ENCODE results near the gene ITGB4.
A peak's percentile ranks its signal among the peaks of the same experiment; 100 is the strongest.

The ITGB4 gene

DNA sequence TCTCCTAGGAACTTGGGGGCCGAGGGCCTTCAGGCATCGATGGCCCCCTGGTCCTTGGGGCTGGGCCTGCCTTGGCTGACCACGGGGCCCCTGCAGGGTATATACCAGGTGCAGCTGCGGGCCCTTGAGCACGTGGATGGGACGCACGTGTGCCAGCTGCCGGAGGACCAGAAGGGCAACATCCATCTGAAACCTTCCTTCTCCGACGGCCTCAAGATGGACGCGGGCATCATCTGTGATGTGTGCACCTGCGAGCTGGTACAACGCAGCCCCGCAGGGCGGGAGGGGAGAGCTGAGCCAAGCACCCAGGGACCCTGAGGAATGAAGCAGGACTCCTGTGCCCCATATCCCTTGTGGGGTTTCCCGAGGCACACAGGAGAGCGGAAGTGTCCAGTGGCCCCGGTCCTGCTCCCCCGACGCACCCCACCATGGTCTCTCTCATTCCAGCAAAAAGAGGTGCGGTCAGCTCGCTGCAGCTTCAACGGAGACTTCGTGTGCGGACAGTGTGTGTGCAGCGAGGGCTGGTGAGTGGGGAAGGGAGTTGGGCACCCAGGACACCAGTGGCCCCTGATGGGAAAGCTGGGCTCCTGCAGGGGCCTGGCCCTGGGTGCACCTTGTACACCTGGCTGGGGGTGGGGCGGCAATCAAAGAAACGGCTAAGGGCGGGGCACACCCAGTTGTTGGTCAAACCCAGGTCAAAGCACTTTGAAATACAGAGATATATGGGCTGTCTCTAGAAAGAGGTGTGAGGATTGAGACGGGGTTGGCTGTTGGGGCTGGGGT, 10.6 kb downstream of the ITGB4 start:
- DNase-seq (ENCODE audit: low spot score) = no peak

- DNase-seq (ENCODE audit: low spot score) = no peak
These were observed 12.2 kb downstream of the ITGB4 start for GRCh38 chr17:75733471-75733870.

GRCh38 chr17:75734674-75735294, 13.5 kb downstream of the ITGB4 start:
- DNase-seq (ENCODE audit: low spot score) = no peak

DNA sequence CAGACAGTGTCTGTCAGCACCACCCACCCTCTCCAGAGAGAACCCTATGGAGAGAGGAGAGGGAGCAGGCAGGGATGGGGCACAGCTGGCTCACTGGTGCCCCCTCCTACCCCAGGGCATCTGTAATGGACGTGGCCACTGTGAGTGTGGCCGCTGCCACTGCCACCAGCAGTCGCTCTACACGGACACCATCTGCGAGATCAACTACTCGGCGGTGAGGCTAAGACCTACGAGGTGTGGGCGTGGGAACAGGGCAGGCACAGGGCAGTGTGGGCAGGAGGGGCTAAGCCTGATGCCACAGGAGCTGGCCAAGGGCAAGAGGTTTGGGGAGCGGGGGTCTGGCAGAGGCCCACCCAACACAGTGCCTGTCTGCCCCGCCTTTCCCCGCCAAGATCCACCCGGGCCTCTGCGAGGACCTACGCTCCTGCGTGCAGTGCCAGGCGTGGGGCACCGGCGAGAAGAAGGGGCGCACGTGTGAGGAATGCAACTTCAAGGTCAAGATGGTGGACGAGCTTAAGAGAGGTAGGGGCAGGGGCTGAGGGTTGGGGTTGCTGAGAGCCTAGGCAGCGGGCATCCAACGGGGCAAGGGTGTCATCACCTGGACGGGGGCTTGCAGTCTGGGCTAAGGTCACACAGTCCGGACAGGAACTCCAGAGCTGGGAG, 15.0 kb downstream of the ITGB4 start:
- DNase-seq (ENCODE audit: low spot score) = no peak

- DNase-seq (ENCODE audit: low spot score) = no peak
These were observed 16.1 kb downstream of the ITGB4 start for GRCh38 chr17:75737133-75737962.

DNA sequence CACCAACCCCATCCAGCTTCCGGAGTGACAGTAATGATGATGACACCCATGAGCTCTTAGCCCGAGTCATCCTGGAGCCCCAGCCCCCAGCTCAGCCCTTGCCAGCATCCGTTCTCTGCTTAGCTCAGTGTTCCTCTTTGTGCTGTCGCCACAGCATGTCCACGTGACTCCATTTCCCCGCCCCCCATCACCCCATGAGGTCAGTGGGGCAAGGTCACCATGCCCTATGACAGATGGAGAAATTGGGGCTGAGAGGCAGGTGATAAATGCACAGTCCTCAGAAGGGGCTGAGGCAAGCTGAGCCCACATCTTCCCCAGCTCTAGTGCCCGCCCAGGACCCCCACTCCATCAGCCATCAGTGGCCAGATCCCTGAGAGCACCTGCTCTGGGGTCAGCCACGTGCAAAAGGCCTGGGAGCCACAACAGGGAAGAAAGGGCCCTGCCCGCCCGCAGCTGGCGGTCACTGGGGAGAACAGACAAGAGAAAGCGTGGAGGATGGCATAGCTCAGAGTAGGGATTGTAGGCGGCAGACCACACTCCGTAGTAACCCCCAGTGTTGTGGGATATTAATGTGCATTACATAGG, 17.1 kb downstream of the ITGB4 start:
- peak; percentile 43 for DNase-seq (ENCODE audit: low spot score)

- DNase-seq (ENCODE audit: low spot score) = no peak
These were observed 17.9 kb downstream of the ITGB4 start for GRCh38 chr17:75739174-75739573.

GRCh38 chr17:75739801-75740200, 18.5 kb downstream of the ITGB4 start:
- no peak for DNase-seq (ENCODE audit: low spot score)

DNA sequence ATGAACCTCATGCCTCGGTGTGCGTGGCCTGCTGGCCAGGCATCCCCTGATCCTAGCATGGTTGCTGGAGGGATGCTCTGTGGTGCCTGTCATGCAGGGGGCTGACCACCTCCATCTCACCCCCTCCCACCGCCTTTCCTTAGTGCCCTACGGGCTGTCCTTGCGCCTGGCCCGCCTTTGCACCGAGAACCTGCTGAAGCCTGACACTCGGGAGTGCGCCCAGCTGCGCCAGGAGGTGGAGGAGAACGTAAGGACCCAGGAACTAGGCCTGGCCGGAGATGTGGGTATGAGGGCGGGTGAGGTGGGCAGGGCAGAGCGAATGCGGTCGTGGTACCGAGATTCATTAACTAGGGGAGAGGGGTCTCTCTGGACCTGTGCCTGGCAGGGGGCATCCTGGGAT, 19.0 kb downstream of the ITGB4 start:
- no peak for DNase-seq (ENCODE audit: low spot score)

GRCh38 chr17:75740631-75741077, 19.4 kb downstream of the ITGB4 start:
- no peak for DNase-seq (ENCODE audit: low spot score)

DNA sequence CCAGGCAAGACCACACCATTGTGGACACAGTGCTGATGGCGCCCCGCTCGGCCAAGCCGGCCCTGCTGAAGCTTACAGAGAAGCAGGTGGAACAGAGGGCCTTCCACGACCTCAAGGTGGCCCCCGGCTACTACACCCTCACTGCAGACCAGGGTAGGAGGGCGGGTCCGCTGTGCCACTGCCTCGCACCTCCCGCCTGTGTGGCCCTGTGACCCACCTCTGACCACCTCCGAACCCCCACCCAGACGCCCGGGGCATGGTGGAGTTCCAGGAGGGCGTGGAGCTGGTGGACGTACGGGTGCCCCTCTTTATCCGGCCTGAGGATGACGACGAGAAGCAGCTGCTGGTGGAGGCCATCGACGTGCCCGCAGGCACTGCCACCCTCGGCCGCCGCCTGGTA, 21.1 kb downstream of the ITGB4 start:
- no peak for DNase-seq (ENCODE audit: low spot score)

DNA sequence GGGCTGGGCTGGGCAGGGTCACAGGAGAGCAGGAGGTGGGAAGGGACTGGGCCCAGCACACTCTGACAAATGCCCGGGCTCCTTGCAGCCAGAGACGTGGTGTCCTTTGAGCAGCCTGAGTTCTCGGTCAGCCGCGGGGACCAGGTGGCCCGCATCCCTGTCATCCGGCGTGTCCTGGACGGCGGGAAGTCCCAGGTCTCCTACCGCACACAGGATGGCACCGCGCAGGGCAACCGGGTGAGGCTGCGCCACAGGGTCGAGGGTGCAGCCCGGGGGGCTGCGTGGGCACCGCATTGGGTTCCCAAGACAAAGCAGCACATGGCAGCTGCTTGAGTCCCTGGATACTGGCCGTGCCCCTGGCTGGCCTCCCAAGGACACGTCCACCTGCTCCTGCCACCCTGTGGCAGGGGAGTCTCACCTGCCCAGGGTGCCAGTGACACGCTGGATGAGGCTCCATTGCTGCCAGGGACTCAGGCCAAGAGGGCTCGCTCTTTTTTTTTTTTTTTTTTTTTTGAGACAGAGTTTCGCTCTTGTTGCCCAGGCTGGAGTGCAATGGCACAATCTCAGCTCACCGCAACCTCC, 22.5 kb downstream of the ITGB4 start:
- no peak for DNase-seq (ENCODE audit: low spot score)

- DNase-seq (ENCODE audit: low spot score) = no peak
These were observed 27.4 kb downstream of the ITGB4 start for GRCh38 chr17:75748706-75749105.

GRCh38 chr17:75749545-75750389, 28.5 kb downstream of the ITGB4 start:
- DNase-seq (ENCODE audit: low spot score) = peak; percentile 78

DNA sequence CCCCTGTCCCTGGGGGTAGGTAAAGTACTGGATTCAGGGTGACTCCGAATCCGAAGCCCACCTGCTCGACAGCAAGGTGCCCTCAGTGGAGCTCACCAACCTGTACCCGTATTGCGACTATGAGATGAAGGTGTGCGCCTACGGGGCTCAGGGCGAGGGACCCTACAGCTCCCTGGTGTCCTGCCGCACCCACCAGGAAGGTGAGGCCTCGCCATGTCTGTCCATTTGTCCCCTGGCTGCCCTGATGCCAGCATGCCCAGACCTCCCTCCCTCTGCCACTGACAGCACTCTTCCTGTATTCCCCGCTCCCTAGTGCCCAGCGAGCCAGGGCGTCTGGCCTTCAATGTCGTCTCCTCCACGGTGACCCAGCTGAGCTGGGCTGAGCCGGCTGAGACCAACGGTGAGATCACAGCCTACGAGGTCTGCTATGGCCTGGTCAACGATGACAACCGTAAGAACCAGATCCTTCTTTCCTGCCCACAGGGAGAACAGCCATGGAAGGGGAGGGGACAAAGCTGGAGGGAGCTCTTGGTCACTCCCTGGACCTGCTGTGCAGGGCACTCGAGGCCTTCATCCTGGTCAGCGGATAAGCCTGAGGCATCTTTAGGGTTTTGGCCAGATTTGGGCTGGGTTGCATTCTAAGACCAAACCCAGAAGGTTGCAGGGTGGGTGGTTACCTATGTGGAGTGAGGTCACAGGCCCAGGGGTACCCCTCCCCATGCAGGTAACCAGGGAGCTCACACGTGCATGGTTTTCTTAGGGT, 29.6 kb downstream of the ITGB4 start:
- DNase-seq (ENCODE audit: low spot score) = no peak

GRCh38 chr17:75751676-75752404, 30.6 kb downstream of the ITGB4 start:
- DNase-seq (ENCODE audit: low spot score) = no peak

DNA sequence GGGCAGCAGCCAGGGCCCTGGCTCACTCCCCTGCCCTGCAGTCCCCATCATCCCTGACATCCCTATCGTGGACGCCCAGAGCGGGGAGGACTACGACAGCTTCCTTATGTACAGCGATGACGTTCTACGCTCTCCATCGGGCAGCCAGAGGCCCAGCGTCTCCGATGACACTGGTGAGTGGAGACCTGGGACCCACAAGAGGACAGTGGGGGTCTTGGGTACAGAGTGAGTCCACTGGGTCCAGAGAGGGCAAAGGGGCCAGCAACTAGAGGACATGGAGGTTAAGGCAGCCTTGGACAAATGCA, 31.1 kb downstream of the ITGB4 start:
- no peak for DNase-seq (ENCODE audit: low spot score)

DNA sequence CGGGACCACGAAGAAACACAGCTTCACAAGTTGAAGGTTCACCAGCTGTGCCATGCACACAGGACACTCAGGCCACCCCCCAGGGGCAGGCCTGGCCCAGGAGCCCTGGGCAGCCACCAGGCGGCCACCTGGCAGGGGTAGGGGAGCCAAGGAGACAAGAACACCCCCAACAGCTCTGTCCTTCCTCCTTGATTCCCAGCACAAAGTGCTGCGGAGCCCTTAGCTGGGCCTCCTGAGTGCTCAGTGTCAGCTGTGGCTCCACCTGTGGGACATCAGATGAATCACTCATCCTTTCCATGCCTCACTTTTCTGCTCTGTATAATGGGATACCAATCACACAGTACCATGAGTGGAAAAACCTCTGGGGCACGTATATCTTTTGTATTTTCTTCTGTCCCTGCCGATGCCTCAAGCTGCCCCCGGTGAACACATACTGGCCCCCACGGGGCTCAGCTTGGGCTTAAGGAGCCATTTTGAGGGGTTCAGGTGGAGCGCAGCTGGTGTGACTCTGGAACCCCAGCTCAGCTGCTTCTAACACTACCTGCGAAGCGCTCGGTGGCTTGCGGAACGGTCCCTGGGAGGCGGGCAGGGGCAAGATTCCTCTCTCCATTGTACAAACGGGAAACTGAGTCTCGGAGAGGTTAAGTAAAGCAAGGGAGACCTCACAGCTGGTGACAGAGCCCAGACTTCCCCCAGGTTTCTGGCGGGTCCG, 31.7 kb downstream of the ITGB4 start:
- no peak for DNase-seq (ENCODE audit: low spot score)

All from RKO (cell line).